Transverse colon (tissue), 4 donors: Measurements from ENCODE around the gene AUH. TPM values are rescaled to one million over a fixed set of nuclear protein-coding genes. Genes with fewer than 3 reads are reported as not detected.

ENCODE experiments used
- DNase-seq: peaks from one replicate; pipeline ENCODE4 v3.0.0-alpha.2; 2019
- H3K27ac ChIP-seq, 4 donors: fragments of 200-600 bp; sonication (generic); 2 replicates each; pipeline ENCODE4 v1.5.1; 2016 to 2018; ENCODE audit warnings: inconsistent platforms in 4 of 4
- H3K27me3 ChIP-seq: fragments of 200-600 bp; sonication (generic); 2 replicates; pipeline ENCODE4 v1.5.1; 2017; ENCODE audit warnings: inconsistent platforms
- H3K36me3 ChIP-seq, 4 donors: fragments of 200-600 bp; sonication (generic); 2 replicates each; pipeline ENCODE4 v1.5.1; 2017 to 2019; ENCODE audit warnings: inconsistent platforms in 4 of 4
- H3K4me1 ChIP-seq, 4 donors: fragments of 200-600 bp; sonication (generic); 2 replicates each; pipeline ENCODE4 v1.5.1; 2017 to 2020; ENCODE audit warnings: inconsistent platforms in 4 of 4
- H3K4me3 ChIP-seq, 4 donors: fragments of 200-600 bp; sonication (generic); 1 replicate in 1 of 4; 2 replicates in 3 of 4; pipeline versions ENCODE4 v1.5.1 to v1.6.1; 2017 to 2019; ENCODE audit warnings: inconsistent platforms in 4 of 4
- H3K9me3 ChIP-seq, 2 donors: fragments of 200-600 bp; sonication (generic); 2 replicates each; pipeline ENCODE4 v1.5.1; 2017 to 2019; ENCODE audit warnings: inconsistent platforms in 2 of 2
- EP300 ChIP-seq: sonication (generic); formaldehyde crosslinking; IDR thresholded peaks from one replicate; pipeline ENCODE4 v1.6.1; 2017; ENCODE audit warnings: antibody characterized with exemption, low read depth
- POLR2A ChIP-seq: fragments of 450-650 bp; IDR thresholded peaks from one replicate; pipeline ENCODE4 v1.6.1; 2016; ENCODE audit warnings: antibody characterized with exemption, mild to moderate bottlenecking, moderate library complexity
- POLR2AphosphoS5 ChIP-seq, 3 donors: sonication (generic); formaldehyde crosslinking; IDR thresholded peaks; one replicate each; pipeline ENCODE4 v1.6.1; 2016; ENCODE audit warnings: antibody characterized with exemption in 3 of 3
- WGBS, 2 donors: methylation state at CpG; one replicate each; pipeline ENCODE4 v1.1.5; 2018; ENCODE audit warnings: low coverage in 1 of 2; 5-methylcytosine and 5-hydroxymethylcytosine counted together
- in situ Hi-C, 4 donors: fragments of 200-750 bp; cut with MboI; loops; one replicate each; pipeline versions ENCODE4 v1.15.0 to v1.15.1; 2017; ENCODE audit warnings: low sequenced_read_pairs in 3 of 4, low pct_ligation_motif_present in 1 of 4, low pct_unique_long_range_greater_than_20kb in 1 of 4
- intact Hi-C: fragments of 100-400 bp; cut with DNase I; formaldehyde crosslinking; loops from one replicate; pipeline ENCODE4 v1.15.1; 2023; ENCODE audit warnings: low total_unique reads
- total RNA-seq, 4 donors: library from RNA; depleted of rRNA; stranded (reverse); fragments of >200 nt; gene quantifications; one replicate each; pipeline ENCODE4 v1.1.0, GENCODE V29; 2016
- TF ChIP-seq, protein P1 (sequence below), 5 experiments: fragments of 200-600 bp in 3 of 5; fragments of 450-650 bp in 2 of 5; sonication (generic) in 3 of 5; IDR thresholded peaks; 1 replicate in 2 of 5; 2 replicates in 3 of 5; pipeline ENCODE4 v1.5.1; 2016 to 2017; ENCODE audit warnings: antibody characterized with exemption in 5 of 5, inconsistent platforms in 3 of 5, mild to moderate bottlenecking in 2 of 5, moderate library complexity in 1 of 5

Gene AUH
- total RNA-seq, 4 donors from 2014 or later: 55.0 to 136 (median 83.8) TPM

DNA sequence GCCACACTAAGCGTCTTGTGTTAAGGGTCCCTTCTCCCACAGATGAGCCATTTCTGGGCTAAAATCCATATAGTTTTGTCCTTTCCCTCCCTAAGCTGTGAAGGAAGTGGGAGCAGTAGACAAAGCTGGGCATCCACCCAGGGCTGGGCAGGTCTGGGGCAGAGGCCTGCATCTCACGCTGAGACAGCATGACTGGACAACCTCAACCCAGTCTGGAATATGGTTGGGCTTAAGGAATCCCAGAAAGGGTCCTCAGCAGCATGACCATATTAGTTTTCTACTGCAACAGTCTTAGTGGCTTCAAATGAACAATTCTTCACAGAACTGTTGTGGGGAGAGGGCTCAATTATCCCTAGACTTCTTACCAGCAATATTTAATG is 173.8 kb downstream of the AUH start:
- WGBS, 2 donors: 73% methylated on average over 2 of the region's 2 CpGs; no CpG with 5 or more reads in 1 of the 2 donors
- no peak for TF ChIP-seq EP300
- no peak for TF ChIP-seq POLR2A
- TF ChIP-seq POLR2AphosphoS5 (IDR thresholded peaks at IDR 0.05): peak in 1 of 3 donors; percentile 19
- TF ChIP-seq, protein P1, sequence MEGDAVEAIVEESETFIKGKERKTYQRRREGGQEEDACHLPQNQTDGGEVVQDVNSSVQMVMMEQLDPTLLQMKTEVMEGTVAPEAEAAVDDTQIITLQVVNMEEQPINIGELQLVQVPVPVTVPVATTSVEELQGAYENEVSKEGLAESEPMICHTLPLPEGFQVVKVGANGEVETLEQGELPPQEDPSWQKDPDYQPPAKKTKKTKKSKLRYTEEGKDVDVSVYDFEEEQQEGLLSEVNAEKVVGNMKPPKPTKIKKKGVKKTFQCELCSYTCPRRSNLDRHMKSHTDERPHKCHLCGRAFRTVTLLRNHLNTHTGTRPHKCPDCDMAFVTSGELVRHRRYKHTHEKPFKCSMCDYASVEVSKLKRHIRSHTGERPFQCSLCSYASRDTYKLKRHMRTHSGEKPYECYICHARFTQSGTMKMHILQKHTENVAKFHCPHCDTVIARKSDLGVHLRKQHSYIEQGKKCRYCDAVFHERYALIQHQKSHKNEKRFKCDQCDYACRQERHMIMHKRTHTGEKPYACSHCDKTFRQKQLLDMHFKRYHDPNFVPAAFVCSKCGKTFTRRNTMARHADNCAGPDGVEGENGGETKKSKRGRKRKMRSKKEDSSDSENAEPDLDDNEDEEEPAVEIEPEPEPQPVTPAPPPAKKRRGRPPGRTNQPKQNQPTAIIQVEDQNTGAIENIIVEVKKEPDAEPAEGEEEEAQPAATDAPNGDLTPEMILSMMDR (IDR thresholded peaks at IDR 0.05): no peak
- in situ Hi-C loops: no loop called here
- H3K27me3 ChIP-seq: no peaks in the 10 kb centered on the region
- no peak for DNase-seq
- H3K4me3 ChIP-seq: no peak overlapping the region
- intact Hi-C loops: no loop called here
- no peaks in the 10 kb centered on the region for H3K9me3 ChIP-seq
- H3K27ac ChIP-seq: peak overlapping the region; percentile 10 to 25 (median 13)
- no peaks in the 10 kb centered on the region for H3K36me3 ChIP-seq
- H3K4me1 ChIP-seq: peaks cover 10 to 28% (median 14%) of the 10 kb centered on the region in 4 donors

DNA sequence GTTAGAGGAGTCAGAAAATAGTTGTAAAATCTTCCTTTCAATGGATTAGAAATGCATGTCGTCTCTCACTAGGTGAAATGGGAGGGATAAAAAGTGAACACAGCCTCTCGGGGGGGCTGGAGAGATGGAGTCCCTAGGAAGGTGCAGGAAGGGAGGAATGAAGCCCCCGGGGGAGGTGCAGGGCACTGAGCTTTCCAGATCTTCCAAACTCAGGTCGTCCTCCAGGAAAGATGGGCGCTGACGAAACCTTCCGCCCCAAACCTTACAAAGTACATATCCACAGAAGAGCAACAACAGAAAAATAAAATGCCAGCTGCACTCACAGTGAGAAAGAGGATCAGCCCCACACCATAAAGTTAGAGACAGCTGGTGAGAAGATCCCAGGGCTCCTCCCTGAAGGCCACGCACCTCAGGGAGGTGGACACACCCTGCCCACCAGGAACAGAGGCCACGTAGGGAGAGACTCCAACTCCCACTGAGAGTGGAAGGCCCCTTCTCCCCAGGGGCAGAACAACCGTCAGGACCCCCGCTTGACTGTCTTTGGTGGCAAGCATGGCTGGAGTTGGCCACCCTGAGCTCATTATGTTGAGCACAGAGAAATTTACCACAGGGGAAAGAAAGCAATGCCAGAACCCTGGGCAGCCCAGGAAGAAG is 174.3 kb downstream of the AUH start:
- intact Hi-C loops: no loop called here
- Histone ChIP-seq H3K4me3 (no peak overlapping the region), H3K36me3 (no peaks in the 10 kb centered on the region), H3K27me3 (no peaks in the 10 kb centered on the region), H3K9me3 (no peaks in the 10 kb centered on the region), H3K4me1 (peaks cover 6 to 23% (median 10%) of the 10 kb centered on the region in 4 donors), H3K27ac (peak overlapping the region; percentile 10 to 25 (median 13))
- TF ChIP-seq POLR2A: no peak
- TF ChIP-seq, protein P1 (IDR thresholded peaks at IDR 0.05): no peak
- TF ChIP-seq EP300: no peak
- no peak for TF ChIP-seq POLR2AphosphoS5 (IDR thresholded peaks at IDR 0.05)
- in situ Hi-C loops: no loop called here
- no peak for DNase-seq
- WGBS, 2 donors: 80 to 86% methylated on average over 2 to 11 of the region's 11 CpGs

DNA sequence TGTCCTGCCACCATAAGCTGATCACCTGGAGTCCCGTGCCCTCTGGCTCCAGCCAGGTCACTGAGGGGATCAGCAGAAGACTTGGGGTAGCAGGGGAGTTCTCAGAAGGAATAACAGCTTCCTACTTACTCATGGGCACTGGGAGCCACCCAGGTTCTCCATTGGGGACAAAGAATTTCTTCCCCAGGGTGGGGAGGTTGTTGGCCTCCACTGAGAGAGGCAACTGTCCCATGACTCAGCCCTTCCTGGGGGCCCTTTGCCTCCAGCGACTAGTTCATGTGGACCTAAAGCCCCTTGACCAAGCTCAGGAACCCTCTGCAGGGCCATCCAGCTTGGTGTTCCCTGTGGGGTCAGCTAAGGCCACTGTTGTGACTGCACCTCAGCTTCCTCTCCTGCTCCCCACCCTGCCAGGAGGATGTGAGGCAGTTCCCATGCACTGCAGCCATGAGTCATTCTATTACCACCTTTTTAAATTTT is 175.0 kb downstream of the AUH start:
- Histone ChIP-seq H3K27me3 (no peaks in the 10 kb centered on the region), H3K36me3 (no peaks in the 10 kb centered on the region), H3K9me3 (no peaks in the 10 kb centered on the region), H3K4me3 (no peak overlapping the region), H3K27ac (no peak overlapping the region), H3K4me1 (peaks cover 0 to 15% (median 3%) of the 10 kb centered on the region in 4 donors)
- 83% methylated on average over 2 of the region's 2 CpGs; no CpG with 5 or more reads in 1 of the 2 donors for WGBS, 2 donors
- DNase-seq: no peak
- intact Hi-C loops: no loop called here
- TF ChIP-seq POLR2AphosphoS5 (IDR thresholded peaks at IDR 0.05) (no peak), EP300 (no peak), POLR2A (no peak)
- TF ChIP-seq, protein P1 (IDR thresholded peaks at IDR 0.05): no peak
- in situ Hi-C loops: no loop called here

DNA sequence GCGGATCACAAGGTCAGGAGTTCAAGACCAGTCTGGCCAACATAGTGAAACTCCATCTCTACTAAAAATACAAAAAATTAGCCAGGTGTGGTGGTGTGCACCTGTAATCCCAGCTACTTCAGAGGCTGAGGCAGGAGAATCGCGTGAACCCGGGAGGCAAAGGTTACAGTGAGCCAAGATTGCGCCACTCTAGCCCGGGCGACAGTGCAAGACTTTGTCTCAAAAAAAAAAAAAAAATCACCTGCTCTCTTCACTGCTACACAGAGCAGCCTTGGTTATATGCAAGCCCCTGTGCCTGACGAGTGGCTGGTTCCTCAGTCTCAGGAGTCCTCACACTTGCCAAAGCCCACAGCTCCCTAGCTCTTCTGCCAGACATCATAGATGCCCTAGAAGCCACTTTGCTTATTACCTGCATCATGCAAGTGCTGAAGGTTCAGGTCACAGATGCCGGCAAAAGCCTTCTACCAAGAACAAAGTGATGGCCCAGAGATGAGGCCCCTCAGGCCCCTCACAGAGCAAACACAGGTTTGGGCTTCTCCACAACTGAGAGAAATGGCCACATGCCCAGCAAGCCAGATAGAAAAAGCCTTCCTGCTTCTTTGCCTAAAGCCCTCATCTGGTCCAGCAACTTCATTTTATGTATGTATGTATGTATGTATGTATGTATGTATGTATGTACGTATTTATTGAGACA is 176.4 kb downstream of the AUH start:
- Histone ChIP-seq H3K27me3 (no peaks in the 10 kb centered on the region), H3K9me3 (no peaks in the 10 kb centered on the region), H3K36me3 (no peaks in the 10 kb centered on the region), H3K4me3 (no peak overlapping the region), H3K27ac (no peak overlapping the region), H3K4me1 (peaks cover 0 to 12% (median 0%) of the 10 kb centered on the region in 4 donors)
- TF ChIP-seq POLR2AphosphoS5 (IDR thresholded peaks at IDR 0.05): no peak
- TF ChIP-seq EP300: no peak
- TF ChIP-seq, protein P1 (IDR thresholded peaks at IDR 0.05): no peak
- WGBS, 2 donors: 83 to 95% methylated on average over 1 to 10 of the region's 10 CpGs
- DNase-seq: no peak
- intact Hi-C loops (no loop called here), in situ Hi-C loops (no loop called here)
